ENCODE measurements around the gene TMPRSS6.

Gene TMPRSS6

DNA sequence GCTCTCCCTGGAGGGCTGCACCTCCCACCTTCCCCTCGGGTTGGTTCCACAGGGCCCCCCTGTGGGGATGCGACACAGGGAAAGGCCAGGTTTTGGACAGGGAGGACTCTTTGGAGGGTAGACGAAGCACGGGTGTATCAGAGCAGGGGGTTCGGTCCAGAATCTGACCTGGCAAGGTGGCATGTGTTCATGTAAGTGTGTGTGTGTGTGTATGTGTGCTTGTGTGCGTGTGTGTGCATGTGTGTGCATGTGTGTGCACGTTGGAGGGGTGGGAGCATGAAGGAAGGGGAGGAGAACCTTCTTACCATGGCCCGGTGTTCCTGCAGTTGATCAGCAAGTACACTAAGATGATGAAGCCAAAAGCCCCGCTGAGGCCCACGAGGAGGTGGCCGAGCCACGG lies 25.5 kb upstream of the TMPRSS6 start:
- no peak for TF ChIP-seq SIN3A (IDR thresholded peaks at IDR 0.05; ENCODE audit: borderline replicate concordance, insufficient read depth, low read length)
- TF ChIP-seq REST (IDR thresholded peaks at IDR 0.05; ENCODE audit: insufficient read depth in 1 of 2, low read depth in 2 of 2, low read length in 2 of 2), result no peak
- TF ChIP-seq POLR2AphosphoS5 (IDR thresholded peaks at IDR 0.05; ENCODE audit: low read depth, low read length), result no peak
- TF ChIP-seq FOXP2 (optimal IDR thresholded peaks at IDR 0.05; ENCODE audit: borderline replicate concordance, extremely low read depth, extremely low read length, insufficient read depth), result no peak
- no peak for TF ChIP-seq TAF1 (IDR thresholded peaks at IDR 0.05; ENCODE audit: borderline replicate concordance, insufficient read depth, low read length)

DNA sequence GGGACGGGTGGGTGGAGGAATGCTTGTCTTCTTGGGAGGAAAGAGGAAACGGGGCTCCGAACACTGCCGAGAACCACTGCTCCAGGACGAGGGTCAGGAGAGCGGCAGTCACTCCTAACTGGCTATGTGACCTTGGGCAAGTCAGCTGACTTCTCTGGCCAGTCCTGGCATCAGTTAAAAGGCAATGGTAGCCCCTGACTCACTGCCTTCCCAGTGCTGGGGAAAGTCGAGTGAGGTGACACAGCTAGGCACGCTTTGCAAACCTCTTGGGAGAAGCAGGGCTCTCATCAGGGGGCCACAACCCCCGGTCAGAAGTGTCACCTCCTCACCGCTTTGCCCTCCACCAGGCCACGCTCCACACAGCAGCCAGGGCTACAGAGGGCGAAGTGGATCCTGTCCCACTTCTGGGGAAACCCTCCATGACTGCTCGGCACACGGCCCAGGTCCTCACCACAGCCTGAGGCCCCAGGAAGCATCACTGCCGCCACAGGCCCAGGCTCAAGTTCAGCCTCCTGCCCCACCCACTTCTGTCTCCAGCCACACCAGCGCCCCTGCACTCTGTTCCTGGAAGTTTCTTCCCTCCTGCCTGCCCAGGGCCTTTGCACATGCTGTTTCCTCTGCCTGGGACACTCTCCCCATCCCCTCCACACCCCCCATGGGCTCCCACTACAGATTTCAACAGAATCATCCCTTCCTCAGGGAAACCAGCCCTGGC lies 23.9 kb upstream of the TMPRSS6 start:
- no peak for TF ChIP-seq SIN3A (IDR thresholded peaks at IDR 0.05; ENCODE audit: borderline replicate concordance, insufficient read depth, low read length)

DNA sequence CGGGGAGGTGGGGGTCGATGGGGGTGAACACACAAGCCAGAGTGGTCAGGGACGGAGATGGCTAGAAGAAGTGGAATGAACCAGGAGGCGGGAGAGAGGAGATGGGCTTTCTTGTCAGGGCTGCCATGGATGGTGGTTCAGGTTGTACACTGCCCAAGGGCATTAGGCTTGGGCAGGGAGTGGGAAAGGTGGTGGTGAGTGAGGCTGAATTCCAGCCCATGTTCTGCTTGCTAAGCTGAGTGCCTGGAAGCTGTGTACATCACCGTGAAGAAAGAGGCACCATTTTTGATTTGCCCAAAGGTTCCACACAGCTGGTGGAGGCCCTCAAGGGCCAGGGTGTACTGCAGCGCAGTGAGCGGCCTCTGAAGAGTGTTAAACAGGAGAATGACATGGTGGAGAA lies 23.3 kb upstream of the TMPRSS6 start:
- TF ChIP-seq FOXP2 (optimal IDR thresholded peaks at IDR 0.05; ENCODE audit: borderline replicate concordance, extremely low read depth, extremely low read length, insufficient read depth) (no peak), POLR2AphosphoS5 (IDR thresholded peaks at IDR 0.05; ENCODE audit: low read depth, low read length) (no peak), REST (IDR thresholded peaks at IDR 0.05; ENCODE audit: insufficient read depth in 1 of 2, low read depth in 2 of 2, low read length in 2 of 2) (no peak), TAF1 (IDR thresholded peaks at IDR 0.05; ENCODE audit: borderline replicate concordance, insufficient read depth, low read length) (no peak), SIN3A (IDR thresholded peaks at IDR 0.05; ENCODE audit: borderline replicate concordance, insufficient read depth, low read length) (no peak)

DNA sequence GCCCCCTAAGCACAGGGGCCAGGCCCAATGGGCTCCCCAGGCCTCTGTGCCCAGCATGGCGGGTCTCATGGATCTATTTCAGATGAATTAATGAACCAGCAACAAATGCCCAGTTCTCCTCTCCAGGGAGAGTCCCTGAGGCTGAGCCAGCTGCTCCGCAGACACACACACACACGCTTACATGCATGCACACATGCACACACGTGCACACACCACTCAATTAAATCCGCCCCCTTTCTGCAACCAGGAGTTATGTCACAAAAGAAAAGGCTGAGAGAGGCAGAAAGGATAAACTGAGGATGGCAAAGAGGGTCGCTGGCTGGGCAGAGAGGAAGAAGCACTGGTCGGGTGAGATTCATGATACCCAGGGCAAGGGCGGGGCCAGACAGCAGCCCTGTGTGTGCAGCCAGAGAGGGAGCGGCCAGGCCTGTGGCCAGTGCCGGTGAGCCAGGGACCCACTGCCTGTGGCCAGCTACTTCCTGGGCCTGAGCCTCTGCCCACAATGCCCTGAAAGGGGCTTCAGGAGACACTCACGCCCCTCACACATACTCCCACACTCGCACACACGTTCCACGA lies 20.4 kb upstream of the TMPRSS6 start:
- TF ChIP-seq TAF1 (IDR thresholded peaks at IDR 0.05; ENCODE audit: borderline replicate concordance, insufficient read depth, low read length), result no peak
- TF ChIP-seq SIN3A (IDR thresholded peaks at IDR 0.05; ENCODE audit: borderline replicate concordance, insufficient read depth, low read length), result no peak

- TF ChIP-seq TAF1 (IDR thresholded peaks at IDR 0.05; ENCODE audit: borderline replicate concordance, insufficient read depth, low read length), result no peak
- no peak for TF ChIP-seq SIN3A (IDR thresholded peaks at IDR 0.05; ENCODE audit: borderline replicate concordance, insufficient read depth, low read length)
- TF ChIP-seq REST (IDR thresholded peaks at IDR 0.05; ENCODE audit: insufficient read depth in 1 of 2, low read depth in 2 of 2, low read length in 2 of 2), result no peak
- TF ChIP-seq POLR2AphosphoS5 (IDR thresholded peaks at IDR 0.05; ENCODE audit: low read depth, low read length), result no peak
- no peak for TF ChIP-seq FOXP2 (optimal IDR thresholded peaks at IDR 0.05; ENCODE audit: borderline replicate concordance, extremely low read depth, extremely low read length, insufficient read depth)
Observed at GRCh38 chr22:37128555-37129281, 19.2 kb upstream of the TMPRSS6 start.

DNA sequence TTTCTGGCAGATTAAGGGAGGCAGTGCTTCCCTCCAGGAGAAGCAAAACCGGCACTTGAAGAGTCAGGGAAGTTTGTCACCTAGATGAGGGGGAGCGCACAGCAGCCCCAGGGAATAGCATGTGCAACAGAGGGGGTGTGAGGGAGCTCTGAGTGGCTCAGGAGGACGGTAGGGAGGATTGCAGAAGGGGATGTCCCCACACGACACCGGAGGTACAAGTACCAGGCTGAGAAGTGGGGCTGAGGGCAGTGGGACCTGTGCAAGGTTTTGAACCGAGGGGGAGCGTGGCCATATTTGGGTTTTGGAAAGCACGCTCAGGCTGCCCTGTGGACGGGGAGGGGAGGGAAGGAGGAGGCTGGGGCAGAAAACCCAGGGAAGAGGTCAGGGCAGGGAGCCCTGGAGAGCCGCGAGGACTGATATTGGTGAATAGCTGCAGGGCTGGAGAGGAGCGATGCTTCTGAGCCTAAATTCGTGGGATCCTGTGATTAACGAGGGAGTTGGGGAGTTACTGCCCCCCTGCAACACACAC lies 17.9 kb upstream of the TMPRSS6 start:
- TF ChIP-seq FOXP2 (optimal IDR thresholded peaks at IDR 0.05; ENCODE audit: borderline replicate concordance, extremely low read depth, extremely low read length, insufficient read depth) (no peak), POLR2AphosphoS5 (IDR thresholded peaks at IDR 0.05; ENCODE audit: low read depth, low read length) (no peak), TAF1 (IDR thresholded peaks at IDR 0.05; ENCODE audit: borderline replicate concordance, insufficient read depth, low read length) (no peak), REST (IDR thresholded peaks at IDR 0.05; ENCODE audit: insufficient read depth in 1 of 2, low read depth in 2 of 2, low read length in 2 of 2) (no peak), SIN3A (IDR thresholded peaks at IDR 0.05; ENCODE audit: borderline replicate concordance, insufficient read depth, low read length) (no peak)
